Neural progenitor cell (in vitro differentiated cells): ENCODE measurements around the gene OAF. TPM values are rescaled to one million over a fixed set of nuclear protein-coding genes. Genes with fewer than 3 reads are reported as not detected.

Experiments used
- DNase-seq: peaks from one replicate; pipeline ENCODE4 v3.0.0-alpha.2; 2016; ENCODE audit warnings: low spot score
- H2AFZ ChIP-seq: fragments of 200-600 bp; sonication (generic); replicated peaks from 2 replicates; pipeline ENCODE4 v1.6.1; 2016; ENCODE audit warnings: antibody characterized with exemption
- H3F3A ChIP-seq: fragments of 200-600 bp; sonication (generic); 2 replicates; pipeline ENCODE4 v1.6.1; 2016; ENCODE audit warnings: antibody characterized with exemption, low read depth
- H3K27ac ChIP-seq: fragments of 200-600 bp; sonication (generic); 2 replicates; pipeline ENCODE4 v1.5.1; 2016; ENCODE audit warnings: mild to moderate bottlenecking
- H3K27me3 ChIP-seq: fragments of 200-600 bp; sonication (generic); 2 replicates; pipeline ENCODE4 v1.6.1; 2016; ENCODE audit warnings: mild to moderate bottlenecking, moderate library complexity
- H3K36me3 ChIP-seq: fragments of 200-600 bp; sonication (generic); 2 replicates; pipeline ENCODE4 v1.5.1; 2016
- H3K4me1 ChIP-seq: fragments of 200-600 bp; sonication (generic); 2 replicates; pipeline ENCODE4 v1.6.1; 2016; ENCODE audit warnings: mixed run types
- H3K4me2 ChIP-seq: fragments of 200-600 bp; sonication (generic); 2 replicates; pipeline ENCODE4 v1.6.1; 2016
- H3K4me3 ChIP-seq: fragments of 200-600 bp; sonication (generic); 2 replicates; pipeline ENCODE4 v1.5.1; 2016
- H3K79me2 ChIP-seq: fragments of 200-600 bp; sonication (generic); 2 replicates; pipeline ENCODE4 v1.6.1; 2016; ENCODE audit warnings: low read depth
- H3K9ac ChIP-seq: fragments of 200-600 bp; sonication (generic); 2 replicates; pipeline ENCODE4 v1.6.1; 2016
- H3K9me3 ChIP-seq: fragments of 200-600 bp; sonication (generic); 2 replicates; pipeline ENCODE4 v1.5.1; 2016; ENCODE audit warnings: low read depth
- H4K20me1 ChIP-seq: fragments of 200-600 bp; sonication (generic); 2 replicates; pipeline ENCODE4 v1.6.1; 2016; ENCODE audit warnings: low read depth
- H3K27ac Mint-ChIP-seq: 3 replicates; pipeline ENCODE4 v1.8.0; 2021; ENCODE audit warnings: mixed read lengths
- H3K27me3 Mint-ChIP-seq: 2 replicates; pipeline ENCODE4 v1.8.0; 2022; ENCODE audit warnings: low read depth, mild to moderate bottlenecking, inconsistent platforms, moderate library complexity, mixed read lengths; ENCODE audit not compliant: insufficient read depth
- H3K36me3 Mint-ChIP-seq: 3 replicates; pipeline ENCODE4 v1.8.0; 2021; ENCODE audit warnings: mixed read lengths
- H3K4me1 Mint-ChIP-seq: 3 replicates; pipeline ENCODE4 v1.8.0; 2021; ENCODE audit warnings: mixed read lengths
- H3K4me3 Mint-ChIP-seq: 3 replicates; pipeline ENCODE4 v1.8.0; 2021; ENCODE audit warnings: mild to moderate bottlenecking, moderate library complexity, mixed read lengths
- H3K9me3 Mint-ChIP-seq: 3 replicates; pipeline ENCODE4 v1.8.0; 2020; ENCODE audit warnings: mixed read lengths
- EZH2 ChIP-seq: fragments of 200-600 bp; sonication (generic); IDR thresholded peaks from 2 replicates; pipeline ENCODE4 v1.6.1; 2017; ENCODE audit warnings: antibody characterized with exemption, mild to moderate bottlenecking, moderate library complexity
- EZH2phosphoT487 ChIP-seq: fragments of 200-600 bp; sonication (generic); IDR thresholded peaks from 2 replicates; pipeline ENCODE4 v1.6.1; 2017; ENCODE audit warnings: antibody characterized with exemption
- total RNA-seq: library from RNA; depleted of rRNA; stranded (reverse); fragments of >200 nt; gene quantifications from 2 replicates; pipeline ENCODE4 v1.2.3, GENCODE V29; 2015; ENCODE audit warnings: low replicate concordance
- TF ChIP-seq, protein P1 (sequence below): fragments of 200-600 bp; sonication (generic); IDR thresholded peaks from 2 replicates; pipeline ENCODE4 v1.5.1; 2017; ENCODE audit warnings: antibody characterized with exemption, mild to moderate bottlenecking

The OAF gene
- total RNA-seq, 1 donor from 2014 or later: 0.47 TPM

DNA sequence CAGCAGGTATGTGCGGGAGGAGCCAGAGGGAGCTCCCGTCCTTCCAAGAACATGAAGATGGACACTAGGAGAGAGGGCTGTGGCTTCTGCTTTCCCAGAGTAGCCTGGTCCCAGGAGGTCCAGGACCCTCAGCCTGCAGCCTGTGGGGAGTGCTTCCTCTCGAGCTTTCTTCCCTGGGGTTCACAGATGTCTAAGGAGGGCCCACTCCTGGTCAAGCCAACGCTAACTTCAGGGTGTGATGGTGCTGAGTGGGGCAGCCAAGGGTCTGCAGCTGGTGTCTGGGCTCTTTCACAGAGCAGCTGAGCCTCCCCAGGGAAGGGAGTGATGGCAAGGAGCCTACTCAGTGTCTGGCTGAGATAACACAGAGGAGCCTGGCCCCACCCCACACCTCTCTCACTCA, 32.4 kb downstream of the OAF start:
- peaks cover 37% of the 10 kb centered on the region for H3K4me1 ChIP-seq
- peaks cover 45% of the 10 kb centered on the region for H3K27me3 Mint-ChIP-seq
- no peak overlapping the region for H3K9ac ChIP-seq
- H3K4me2 ChIP-seq: no peak overlapping the region
- no peak overlapping the region for H3K4me3 Mint-ChIP-seq
- H3K36me3 ChIP-seq: no peaks in the 10 kb centered on the region
- no peak for DNase-seq
- H3K9me3 Mint-ChIP-seq: no peaks in the 10 kb centered on the region
- TF ChIP-seq, protein P1, sequence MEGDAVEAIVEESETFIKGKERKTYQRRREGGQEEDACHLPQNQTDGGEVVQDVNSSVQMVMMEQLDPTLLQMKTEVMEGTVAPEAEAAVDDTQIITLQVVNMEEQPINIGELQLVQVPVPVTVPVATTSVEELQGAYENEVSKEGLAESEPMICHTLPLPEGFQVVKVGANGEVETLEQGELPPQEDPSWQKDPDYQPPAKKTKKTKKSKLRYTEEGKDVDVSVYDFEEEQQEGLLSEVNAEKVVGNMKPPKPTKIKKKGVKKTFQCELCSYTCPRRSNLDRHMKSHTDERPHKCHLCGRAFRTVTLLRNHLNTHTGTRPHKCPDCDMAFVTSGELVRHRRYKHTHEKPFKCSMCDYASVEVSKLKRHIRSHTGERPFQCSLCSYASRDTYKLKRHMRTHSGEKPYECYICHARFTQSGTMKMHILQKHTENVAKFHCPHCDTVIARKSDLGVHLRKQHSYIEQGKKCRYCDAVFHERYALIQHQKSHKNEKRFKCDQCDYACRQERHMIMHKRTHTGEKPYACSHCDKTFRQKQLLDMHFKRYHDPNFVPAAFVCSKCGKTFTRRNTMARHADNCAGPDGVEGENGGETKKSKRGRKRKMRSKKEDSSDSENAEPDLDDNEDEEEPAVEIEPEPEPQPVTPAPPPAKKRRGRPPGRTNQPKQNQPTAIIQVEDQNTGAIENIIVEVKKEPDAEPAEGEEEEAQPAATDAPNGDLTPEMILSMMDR: no peak
- no peak overlapping the region for H3K4me3 ChIP-seq
- no peaks in the 10 kb centered on the region for H3K36me3 Mint-ChIP-seq
- H3K4me1 Mint-ChIP-seq: peaks cover 20% of the 10 kb centered on the region
- H2AFZ ChIP-seq: no peak overlapping the region
- H4K20me1 ChIP-seq: no peaks in the 10 kb centered on the region
- no peaks in the 10 kb centered on the region for H3K9me3 ChIP-seq
- H3K79me2 ChIP-seq: no peaks in the 10 kb centered on the region
- H3K27ac Mint-ChIP-seq: no peak overlapping the region
- peaks cover 35% of the 10 kb centered on the region for H3K27me3 ChIP-seq
- H3F3A ChIP-seq: peaks cover 17% of the 10 kb centered on the region
- H3K27ac ChIP-seq: no peak overlapping the region

DNA sequence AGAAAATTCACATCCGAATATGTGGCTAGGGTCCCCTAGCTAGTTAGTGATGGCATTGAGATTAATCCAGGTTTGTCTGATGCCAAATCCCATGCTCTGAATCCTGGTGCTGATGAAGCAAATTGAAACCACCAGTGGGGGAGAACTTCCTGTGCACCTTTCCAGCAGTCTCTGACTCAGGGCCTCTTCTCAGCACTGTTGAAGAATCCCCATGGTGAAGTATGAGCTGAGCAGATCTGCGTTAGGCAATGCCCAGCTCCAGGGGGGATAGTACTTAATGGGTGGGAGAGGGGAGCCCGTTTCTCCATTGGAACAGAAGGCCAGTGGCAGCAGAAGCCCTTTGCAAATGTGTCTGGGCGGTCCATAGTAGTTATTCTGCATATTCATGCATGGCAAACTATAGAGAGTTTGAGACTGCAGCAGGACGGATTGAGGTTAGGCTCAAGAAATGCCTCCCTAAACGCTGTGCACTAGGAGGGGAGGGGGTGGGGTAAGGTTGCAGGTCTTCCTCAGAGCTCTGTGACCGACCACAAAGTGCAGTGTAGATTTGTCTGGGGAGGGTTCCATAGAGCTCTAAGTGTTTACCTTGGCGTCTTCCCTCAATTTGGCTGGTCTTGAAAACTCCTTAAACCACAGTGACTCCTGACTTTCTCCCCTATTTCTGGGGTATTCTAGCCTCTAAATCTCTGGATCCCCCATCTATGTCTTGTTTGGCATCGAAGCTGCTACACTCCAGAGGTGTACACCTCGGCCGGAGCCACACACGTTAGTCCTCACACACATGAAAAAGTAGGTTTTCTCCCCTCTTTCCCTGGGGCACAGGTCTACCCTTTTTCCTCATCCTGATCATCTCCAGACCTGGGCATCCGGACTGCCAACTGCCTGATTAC, 33.9 kb downstream of the OAF start:
- H3K36me3 Mint-ChIP-seq: no peaks in the 10 kb centered on the region
- Histone ChIP-seq H3F3A (peaks cover 31% of the 10 kb centered on the region), H3K4me2 (no peak overlapping the region), H3K4me1 (peaks cover 47% of the 10 kb centered on the region), H3K4me3 (no peak overlapping the region), H3K9ac (no peak overlapping the region), H4K20me1 (no peaks in the 10 kb centered on the region), H3K36me3 (no peaks in the 10 kb centered on the region), H2AFZ (no peak overlapping the region), H3K27me3 (peaks cover 20% of the 10 kb centered on the region), H3K79me2 (no peaks in the 10 kb centered on the region), H3K27ac (no peak overlapping the region), H3K9me3 (no peaks in the 10 kb centered on the region)
- no peaks in the 10 kb centered on the region for H3K9me3 Mint-ChIP-seq
- H3K4me3 Mint-ChIP-seq: no peak overlapping the region
- peak overlapping the region; percentile 37 for H3K27ac Mint-ChIP-seq
- TF ChIP-seq, protein P1: no peak
- no peak for TF ChIP-seq EZH2
- no peak for TF ChIP-seq EZH2phosphoT487
- peaks cover 24% of the 10 kb centered on the region for H3K4me1 Mint-ChIP-seq
- peaks cover 30% of the 10 kb centered on the region for H3K27me3 Mint-ChIP-seq
- DNase-seq: no peak

DNA sequence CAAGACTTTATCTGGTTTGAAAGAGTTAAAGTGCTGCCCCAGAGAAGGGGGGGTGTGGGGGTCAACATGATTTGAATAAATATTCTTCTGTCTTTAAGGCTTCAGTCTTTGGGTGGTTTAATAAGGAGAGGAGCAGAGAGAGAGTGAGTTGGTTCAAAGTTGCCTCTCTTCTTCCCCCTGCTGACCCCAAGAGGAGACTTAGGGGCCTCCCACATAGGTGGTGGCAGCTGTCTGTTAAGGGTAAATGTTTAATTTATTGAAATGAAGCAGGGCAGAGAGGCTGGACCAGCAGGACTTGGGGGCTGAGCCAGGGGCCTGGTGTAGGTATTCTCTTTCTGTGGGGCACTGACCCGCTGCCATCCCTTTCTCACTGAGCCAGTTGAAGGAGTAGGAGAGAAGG, 34.6 kb downstream of the OAF start:
- no peak overlapping the region for H3K4me2 ChIP-seq
- H3K36me3 ChIP-seq: no peaks in the 10 kb centered on the region
- H3K4me3 ChIP-seq: no peak overlapping the region
- no peaks in the 10 kb centered on the region for H4K20me1 ChIP-seq
- H3F3A ChIP-seq: peaks cover 34% of the 10 kb centered on the region
- H3K9ac ChIP-seq: no peak overlapping the region
- DNase-seq: no peak
- H3K9me3 ChIP-seq: no peaks in the 10 kb centered on the region
- H2AFZ ChIP-seq: peak overlapping the region; percentile 6
- no peak overlapping the region for H3K27ac ChIP-seq
- H3K9me3 Mint-ChIP-seq: no peaks in the 10 kb centered on the region
- peaks cover 22% of the 10 kb centered on the region for H3K4me1 Mint-ChIP-seq
- peaks cover 30% of the 10 kb centered on the region for H3K27me3 Mint-ChIP-seq
- peaks cover 44% of the 10 kb centered on the region for H3K4me1 ChIP-seq
- H3K27ac Mint-ChIP-seq: no peak overlapping the region
- H3K36me3 Mint-ChIP-seq: no peaks in the 10 kb centered on the region
- H3K79me2 ChIP-seq: no peaks in the 10 kb centered on the region
- TF ChIP-seq, protein P1: no peak
- TF ChIP-seq EZH2phosphoT487 (no peak), EZH2 (no peak)
- H3K27me3 ChIP-seq: peaks cover 13% of the 10 kb centered on the region
- H3K4me3 Mint-ChIP-seq: no peak overlapping the region
